BLaER1 treated with 17β-estradiol and CSF1 and Interleukin-3, amounts not matched to agents 10 nM and 100 nM (cell line): Measurements from ENCODE around the gene CCDC85A.

Experiments
- H3K27ac ChIP-seq, 11 experiments: shearing (Covaris generic); formaldehyde crosslinking; 2 replicates each; pipeline ENCODE4 v1.8.1; 2022
- H3K27me3 ChIP-seq, 11 experiments: shearing (Covaris generic); formaldehyde crosslinking; 2 replicates each; pipeline ENCODE4 v1.8.1; 2022
- H3K36me3 ChIP-seq, 11 experiments: shearing (Covaris generic); formaldehyde crosslinking; 2 replicates each; pipeline ENCODE4 v1.8.1; 2022
- H3K4me1 ChIP-seq, 10 experiments: shearing (Covaris generic); formaldehyde crosslinking; 2 replicates each; pipeline ENCODE4 v1.8.1; 2022
- H3K4me2 ChIP-seq, 11 experiments: shearing (Covaris generic); formaldehyde crosslinking; 2 replicates each; pipeline ENCODE4 v1.8.1; 2022
- H3K4me3 ChIP-seq, 10 experiments: shearing (Covaris generic); formaldehyde crosslinking; 2 replicates each; pipeline ENCODE4 v1.8.1; 2022
- H3K9ac ChIP-seq, 11 experiments: shearing (Covaris generic); formaldehyde crosslinking; 2 replicates each; pipeline ENCODE4 v1.8.1; 2022
- H3K9me3 ChIP-seq, 11 experiments: shearing (Covaris generic); formaldehyde crosslinking; replicated peaks in 1 of 11; 2 replicates each; pipeline ENCODE4 v1.8.1; 2022
- H4K20me1 ChIP-seq, 11 experiments: shearing (Covaris generic); formaldehyde crosslinking; 2 replicates each; pipeline ENCODE4 v1.8.1; 2022
- Cebpa-rat ChIP-seq, 11 experiments: shearing (Covaris generic); IDR thresholded peaks; 2 replicates each; pipeline ENCODE4 v1.8.1; 2022

The CCDC85A gene

GRCh38 chr2:56380861-56381260 lies 197.1 kb downstream of the CCDC85A start:
- Histone ChIP-seq H3K27ac (no peak overlapping the region), H4K20me1 (no peaks in the 10 kb centered on the region), H3K4me3 (no peak overlapping the region), H3K9me3 (no peaks in the 10 kb centered on the region), H3K9ac (no peak overlapping the region), H3K36me3 (no peaks in the 10 kb centered on the region), H3K27me3 (no peaks in the 10 kb centered on the region), H3K4me2 (no peak overlapping the region), H3K4me1 (no peaks in the 10 kb centered on the region)
- TF ChIP-seq Cebpa-rat (IDR thresholded peaks at IDR 0.05): no peak

GRCh38 chr2:56382466-56382865 lies 198.7 kb downstream of the CCDC85A start:
- Histone ChIP-seq H3K9ac (no peak overlapping the region), H3K4me3 (no peak overlapping the region), H3K27ac (no peak overlapping the region), H3K36me3 (no peaks in the 10 kb centered on the region), H3K4me1 (no peaks in the 10 kb centered on the region), H3K4me2 (no peak overlapping the region), H3K27me3 (no peaks in the 10 kb centered on the region), H3K9me3 (no peaks in the 10 kb centered on the region), H4K20me1 (no peaks in the 10 kb centered on the region)
- no peak for TF ChIP-seq Cebpa-rat (IDR thresholded peaks at IDR 0.05)

GRCh38 chr2:56386657-56387056 lies 202.9 kb downstream of the CCDC85A start:
- H3K4me3 ChIP-seq: no peak overlapping the region
- no peak overlapping the region for H3K27ac ChIP-seq
- no peaks in the 10 kb centered on the region for H3K36me3 ChIP-seq
- H3K4me2 ChIP-seq: no peak overlapping the region
- H3K9me3 ChIP-seq: no peaks in the 10 kb centered on the region
- H4K20me1 ChIP-seq: no peaks in the 10 kb centered on the region
- no peaks in the 10 kb centered on the region for H3K4me1 ChIP-seq
- no peaks in the 10 kb centered on the region for H3K27me3 ChIP-seq
- no peak overlapping the region for H3K9ac ChIP-seq
- TF ChIP-seq Cebpa-rat (IDR thresholded peaks at IDR 0.05): no peak

- Histone ChIP-seq H3K4me3 (no peak overlapping the region), H3K9me3 (no peaks in the 10 kb centered on the region), H3K9ac (no peak overlapping the region), H3K27ac (no peak overlapping the region), H4K20me1 (no peaks in the 10 kb centered on the region), H3K36me3 (no peaks in the 10 kb centered on the region), H3K4me1 (no peaks in the 10 kb centered on the region), H3K27me3 (no peaks in the 10 kb centered on the region), H3K4me2 (no peak overlapping the region)
- no peak for TF ChIP-seq Cebpa-rat (IDR thresholded peaks at IDR 0.05)
These were observed 206.9 kb downstream of the CCDC85A start for GRCh38 chr2:56390644-56391043.

- Histone ChIP-seq H3K27me3 (no peaks in the 10 kb centered on the region), H3K4me3 (no peak overlapping the region), H3K4me1 (no peaks in the 10 kb centered on the region), H3K9ac (no peak overlapping the region), H3K36me3 (no peaks in the 10 kb centered on the region), H3K27ac (no peak overlapping the region), H3K9me3 (no peaks in the 10 kb centered on the region), H4K20me1 (no peaks in the 10 kb centered on the region), H3K4me2 (no peak overlapping the region)
- TF ChIP-seq Cebpa-rat (IDR thresholded peaks at IDR 0.05): no peak
These were observed 226.3 kb downstream of the CCDC85A start for GRCh38 chr2:56410140-56410539.

- Histone ChIP-seq H3K4me2 (no peak overlapping the region), H3K4me1 (no peaks in the 10 kb centered on the region), H3K4me3 (no peak overlapping the region), H4K20me1 (no peaks in the 10 kb centered on the region), H3K9ac (no peak overlapping the region), H3K27ac (no peak overlapping the region), H3K9me3 (peaks cover 0 to 8% (median 0%) of the 10 kb centered on the region in 11 experiments; a peak in 2 of 22 replicates), H3K36me3 (no peaks in the 10 kb centered on the region), H3K27me3 (no peaks in the 10 kb centered on the region)
- no peak for TF ChIP-seq Cebpa-rat (IDR thresholded peaks at IDR 0.05)
These were observed 232.8 kb downstream of the CCDC85A start for GRCh38 chr2:56416500-56417176.
